Smooth muscle cell (in vitro differentiated cells): ENCODE results near the gene SLC30A2. TPM values are rescaled to one million over a fixed set of nuclear protein-coding genes. Genes with fewer than 3 reads are reported as not detected.

Source experiments
- DNase-seq: peaks from one replicate; lab custom pipeline; 2025; ENCODE audit not compliant: unreplicated experiment; lab: John Stamatoyannopoulos, UW
- H2AFZ ChIP-seq: fragments of 200-600 bp; sonication (generic); 2 replicates; pipeline ENCODE4 v1.6.0; 2016; ENCODE audit warnings: antibody characterized with exemption, low read depth, mild to moderate bottlenecking
- H3F3A ChIP-seq: fragments of 200-600 bp; sonication (generic); 2 replicates; pipeline ENCODE4 v1.6.0; 2017; ENCODE audit warnings: antibody characterized with exemption, low read depth
- H3K27ac ChIP-seq: fragments of 200-600 bp; sonication (generic); 2 replicates; pipeline ENCODE4 v1.5.1; 2016; ENCODE audit warnings: low read depth, mild to moderate bottlenecking
- H3K27me3 ChIP-seq: fragments of 200-600 bp; sonication (generic); 2 replicates; pipeline ENCODE4 v1.6.1; 2016; ENCODE audit warnings: low read depth, mild to moderate bottlenecking
- H3K36me3 ChIP-seq: fragments of 200-600 bp; sonication (generic); 2 replicates; pipeline ENCODE4 v1.5.1; 2016; ENCODE audit warnings: low read depth
- H3K4me1 ChIP-seq: fragments of 200-600 bp; sonication (generic); 2 replicates; pipeline ENCODE4 v1.5.1; 2016; ENCODE audit warnings: low read depth
- H3K4me2 ChIP-seq: fragments of 200-600 bp; sonication (generic); 2 replicates; pipeline ENCODE4 v1.6.0; 2016; ENCODE audit warnings: mild to moderate bottlenecking
- H3K4me3 ChIP-seq: fragments of 200-600 bp; sonication (generic); 2 replicates; pipeline ENCODE4 v1.5.1; 2016; ENCODE audit warnings: mild to moderate bottlenecking
- H3K79me2 ChIP-seq: fragments of 200-600 bp; sonication (generic); 2 replicates; pipeline ENCODE4 v1.6.0; 2016; ENCODE audit warnings: low read depth, mild to moderate bottlenecking
- H3K9ac ChIP-seq: fragments of 200-600 bp; sonication (generic); 2 replicates; pipeline ENCODE4 v1.6.0; 2016; ENCODE audit warnings: low read depth
- H3K9me3 ChIP-seq: fragments of 200-600 bp; sonication (generic); replicated peaks from 2 replicates; pipeline ENCODE4 v1.5.1; 2016; ENCODE audit warnings: low read depth
- H4K20me1 ChIP-seq: fragments of 200-600 bp; sonication (generic); 2 replicates; pipeline ENCODE4 v1.6.0; 2016; ENCODE audit warnings: low read depth
- CTCF ChIP-seq: fragments of 200-600 bp; sonication (generic); IDR thresholded peaks from 2 replicates; pipeline ENCODE4 v1.5.1; 2017; ENCODE audit warnings: borderline replicate concordance, mild to moderate bottlenecking, antibody characterized with exemption; ENCODE audit not compliant: insufficient read depth, poor library complexity, severe bottlenecking
- WGBS: methylation state at CpG from one replicate; pipeline ENCODE4 v1.1.7; 2016; ENCODE audit warnings: low lambda C conversion rate; 5-methylcytosine and 5-hydroxymethylcytosine counted together
- polyA plus RNA-seq: library from polyadenylated mRNA; unstranded; fragments of >200 nt; fragmentation: Nextera tagmentation; extraction: Ambion mirVana; gene quantifications from 2 replicates; pipeline ENCODE4 v1.2.1, GENCODE V29; 2016
- total RNA-seq: library from RNA; depleted of rRNA; stranded (reverse); fragments of >200 nt; gene quantifications from 2 replicates; pipeline ENCODE4 v1.2.3, GENCODE V29; 2014

SLC30A2 gene
- total and polyA plus RNA-seq, 2 experiments from 2014 or later = 0.27 to 0.53 TPM

GRCh38 chr1:26084091-26084561 is 38.2 kb upstream of the SLC30A2 start:
- Histone ChIP-seq H3K9ac (no peak overlapping the region), H3K27me3 (no peaks in the 10 kb centered on the region), H4K20me1 (no peaks in the 10 kb centered on the region), H3K36me3 (no peaks in the 10 kb centered on the region), H3K9me3 (no peaks in the 10 kb centered on the region), H3K4me3 (no peak overlapping the region), H3K27ac (no peak overlapping the region), H3K4me2 (no peak overlapping the region), H3K79me2 (no peaks in the 10 kb centered on the region), H3K4me1 (peaks cover 3% of the 10 kb centered on the region), H3F3A (no peaks in the 10 kb centered on the region), H2AFZ (no peak overlapping the region)
- no peak for TF ChIP-seq CTCF
- no peak for DNase-seq
- WGBS = 88% methylated on average over 2 of the region's 2 CpGs

GRCh38 chr1:26083208-26083607 is 37.3 kb upstream of the SLC30A2 start:
- H2AFZ ChIP-seq = no peak overlapping the region
- H3K79me2 ChIP-seq = no peaks in the 10 kb centered on the region
- H3K9ac ChIP-seq = no peak overlapping the region
- H3K27me3 ChIP-seq = no peaks in the 10 kb centered on the region
- H3K9me3 ChIP-seq = no peaks in the 10 kb centered on the region
- H3K4me1 ChIP-seq = peaks cover 3% of the 10 kb centered on the region
- H3K4me3 ChIP-seq = no peak overlapping the region
- H4K20me1 ChIP-seq = no peaks in the 10 kb centered on the region
- no peak overlapping the region for H3K4me2 ChIP-seq
- 35% methylated on average over 5 of the region's 5 CpGs for WGBS
- no peak for TF ChIP-seq CTCF
- no peaks in the 10 kb centered on the region for H3K36me3 ChIP-seq
- no peak overlapping the region for H3K27ac ChIP-seq
- no peaks in the 10 kb centered on the region for H3F3A ChIP-seq
- no peak for DNase-seq

- H3K4me3 ChIP-seq = no peak overlapping the region
- no peak for TF ChIP-seq CTCF
- 95% methylated on average over 3 of the region's 3 CpGs for WGBS
These were observed 36.1 kb upstream of the SLC30A2 start for GRCh38 chr1:26082020-26082350.

GRCh38 chr1:26081267-26082019 is 35.5 kb upstream of the SLC30A2 start:
- no peak overlapping the region for H3K4me3 ChIP-seq
- H3K4me1 ChIP-seq = peaks cover 3% of the 10 kb centered on the region
- H3K9me3 ChIP-seq = no peaks in the 10 kb centered on the region
- H3F3A ChIP-seq = no peaks in the 10 kb centered on the region
- no peak overlapping the region for H3K9ac ChIP-seq
- WGBS = 76% methylated on average over 8 of the region's 8 CpGs
- no peaks in the 10 kb centered on the region for H3K79me2 ChIP-seq
- TF ChIP-seq CTCF = no peak
- no peaks in the 10 kb centered on the region for H3K27me3 ChIP-seq
- no peak overlapping the region for H3K4me2 ChIP-seq
- H3K27ac ChIP-seq = no peak overlapping the region
- H3K36me3 ChIP-seq = no peaks in the 10 kb centered on the region
- no peak for DNase-seq
- no peak overlapping the region for H2AFZ ChIP-seq
- H4K20me1 ChIP-seq = no peaks in the 10 kb centered on the region

More at GRCh38 chr1:26082020-26082350, 36.1 kb upstream of the SLC30A2 start:
- H3K27me3 ChIP-seq = no peaks in the 10 kb centered on the region
- H3K4me1 ChIP-seq = peaks cover 3% of the 10 kb centered on the region
- no peaks in the 10 kb centered on the region for H4K20me1 ChIP-seq
- no peak overlapping the region for H3K9ac ChIP-seq
- DNase-seq = no peak
- no peaks in the 10 kb centered on the region for H3K36me3 ChIP-seq
- H2AFZ ChIP-seq = no peak overlapping the region
- H3K27ac ChIP-seq = no peak overlapping the region
- H3K79me2 ChIP-seq = no peaks in the 10 kb centered on the region
- no peaks in the 10 kb centered on the region for H3K9me3 ChIP-seq
- H3F3A ChIP-seq = no peaks in the 10 kb centered on the region
- H3K4me2 ChIP-seq = no peak overlapping the region
